ENCODE results near the gene LRP11.

LRP11 gene

DNA sequence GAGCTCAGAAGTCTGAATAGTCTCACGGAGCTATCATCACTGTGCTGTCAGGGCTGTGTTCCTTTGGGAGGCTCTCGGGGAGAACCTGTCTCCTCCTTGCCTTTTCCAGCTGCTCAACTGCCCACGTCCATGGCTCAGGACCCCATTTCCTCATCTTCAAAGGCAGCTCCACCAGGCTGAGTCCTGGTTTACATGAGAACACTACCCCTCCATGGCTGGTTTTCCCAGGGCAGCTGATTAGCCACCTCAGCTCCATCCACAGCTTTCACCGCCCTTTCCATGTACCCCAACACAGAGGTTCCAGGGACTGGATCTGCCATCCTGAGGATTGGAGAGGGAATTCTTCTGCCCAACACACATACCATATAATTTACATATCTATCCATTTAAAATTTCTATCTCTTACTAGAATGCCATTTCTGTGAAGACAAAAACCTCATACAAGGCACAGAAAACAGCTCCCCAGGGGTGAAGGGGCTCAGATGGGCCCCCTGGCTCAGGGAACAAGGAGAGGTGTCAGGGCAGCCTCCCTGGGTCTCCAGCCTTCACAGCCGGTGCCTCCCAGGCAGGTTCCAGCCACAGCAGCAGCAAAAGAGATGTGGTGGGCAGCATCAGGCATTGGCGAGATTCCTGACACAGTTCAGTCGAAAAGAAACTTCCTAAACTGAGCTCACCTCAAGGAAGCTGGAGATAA is 35.9 kb upstream of the LRP11 start:
- TF ChIP-seq FOXP2 (optimal IDR thresholded peaks at IDR 0.05; ENCODE audit: borderline replicate concordance, extremely low read depth, extremely low read length, insufficient read depth) = no peak
- TF ChIP-seq SIN3A (IDR thresholded peaks at IDR 0.05; ENCODE audit: borderline replicate concordance, insufficient read depth, low read length) = no peak
- TF ChIP-seq, protein P1, sequence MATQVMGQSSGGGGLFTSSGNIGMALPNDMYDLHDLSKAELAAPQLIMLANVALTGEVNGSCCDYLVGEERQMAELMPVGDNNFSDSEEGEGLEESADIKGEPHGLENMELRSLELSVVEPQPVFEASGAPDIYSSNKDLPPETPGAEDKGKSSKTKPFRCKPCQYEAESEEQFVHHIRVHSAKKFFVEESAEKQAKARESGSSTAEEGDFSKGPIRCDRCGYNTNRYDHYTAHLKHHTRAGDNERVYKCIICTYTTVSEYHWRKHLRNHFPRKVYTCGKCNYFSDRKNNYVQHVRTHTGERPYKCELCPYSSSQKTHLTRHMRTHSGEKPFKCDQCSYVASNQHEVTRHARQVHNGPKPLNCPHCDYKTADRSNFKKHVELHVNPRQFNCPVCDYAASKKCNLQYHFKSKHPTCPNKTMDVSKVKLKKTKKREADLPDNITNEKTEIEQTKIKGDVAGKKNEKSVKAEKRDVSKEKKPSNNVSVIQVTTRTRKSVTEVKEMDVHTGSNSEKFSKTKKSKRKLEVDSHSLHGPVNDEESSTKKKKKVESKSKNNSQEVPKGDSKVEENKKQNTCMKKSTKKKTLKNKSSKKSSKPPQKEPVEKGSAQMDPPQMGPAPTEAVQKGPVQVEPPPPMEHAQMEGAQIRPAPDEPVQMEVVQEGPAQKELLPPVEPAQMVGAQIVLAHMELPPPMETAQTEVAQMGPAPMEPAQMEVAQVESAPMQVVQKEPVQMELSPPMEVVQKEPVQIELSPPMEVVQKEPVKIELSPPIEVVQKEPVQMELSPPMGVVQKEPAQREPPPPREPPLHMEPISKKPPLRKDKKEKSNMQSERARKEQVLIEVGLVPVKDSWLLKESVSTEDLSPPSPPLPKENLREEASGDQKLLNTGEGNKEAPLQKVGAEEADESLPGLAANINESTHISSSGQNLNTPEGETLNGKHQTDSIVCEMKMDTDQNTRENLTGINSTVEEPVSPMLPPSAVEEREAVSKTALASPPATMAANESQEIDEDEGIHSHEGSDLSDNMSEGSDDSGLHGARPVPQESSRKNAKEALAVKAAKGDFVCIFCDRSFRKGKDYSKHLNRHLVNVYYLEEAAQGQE (IDR thresholded peaks at IDR 0.05; ENCODE audit: insufficient read depth in 1 of 2, low read depth in 2 of 2, low read length in 2 of 2) = no peak
- no peak for TF ChIP-seq TAF1 (IDR thresholded peaks at IDR 0.05; ENCODE audit: borderline replicate concordance, insufficient read depth, low read length)
- no peak for TF ChIP-seq POLR2AphosphoS5 (IDR thresholded peaks at IDR 0.05; ENCODE audit: low read depth, low read length)

DNA sequence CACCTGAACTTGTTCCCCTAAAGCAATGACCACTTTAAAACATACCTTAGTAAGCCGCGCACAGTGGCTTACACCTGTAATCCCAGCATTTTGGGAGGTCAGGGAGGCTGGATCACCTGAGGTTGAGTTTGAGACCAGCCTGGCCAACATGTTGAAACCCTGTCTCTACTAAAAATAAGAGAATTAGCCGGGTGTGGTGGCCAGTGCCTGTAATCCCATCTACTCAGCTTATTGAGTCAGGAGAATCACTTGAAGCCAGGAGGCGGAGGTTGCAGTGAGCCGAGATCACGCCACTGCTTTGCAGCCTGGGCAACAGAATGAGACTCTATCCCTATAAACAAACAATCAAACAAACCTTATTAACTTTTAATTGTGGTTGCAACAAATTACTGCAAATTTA is 35.3 kb upstream of the LRP11 start:
- TF ChIP-seq POLR2AphosphoS5 (IDR thresholded peaks at IDR 0.05; ENCODE audit: low read depth, low read length) = no peak
- TF ChIP-seq FOXP2 (optimal IDR thresholded peaks at IDR 0.05; ENCODE audit: borderline replicate concordance, extremely low read depth, extremely low read length, insufficient read depth) = no peak

DNA sequence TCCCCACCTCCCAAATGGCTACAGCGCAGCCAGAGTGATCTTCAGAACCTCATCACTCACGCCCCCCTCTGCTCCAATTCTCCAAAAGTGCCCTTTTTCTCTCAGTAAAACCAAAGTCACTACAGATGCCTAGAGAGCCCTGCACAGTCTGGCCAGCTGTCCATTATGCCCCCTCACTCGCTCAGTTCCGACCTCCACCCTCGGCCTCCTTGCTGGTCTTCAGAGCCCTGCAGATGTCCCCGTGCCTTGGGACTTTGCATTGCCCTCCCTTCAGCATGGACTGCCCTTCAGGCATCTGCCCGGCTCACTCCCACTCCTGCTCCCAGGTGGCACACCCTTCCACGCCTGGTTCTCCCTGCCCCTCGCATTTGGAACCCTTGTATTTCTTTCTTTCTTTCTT is 34.8 kb upstream of the LRP11 start:
- TF ChIP-seq TAF1 (IDR thresholded peaks at IDR 0.05; ENCODE audit: borderline replicate concordance, insufficient read depth, low read length) (no peak), POLR2AphosphoS5 (IDR thresholded peaks at IDR 0.05; ENCODE audit: low read depth, low read length) (no peak), SIN3A (IDR thresholded peaks at IDR 0.05; ENCODE audit: borderline replicate concordance, insufficient read depth, low read length) (no peak), FOXP2 (optimal IDR thresholded peaks at IDR 0.05; ENCODE audit: borderline replicate concordance, extremely low read depth, extremely low read length, insufficient read depth) (no peak)
- TF ChIP-seq, protein P1 (IDR thresholded peaks at IDR 0.05; ENCODE audit: insufficient read depth in 1 of 2, low read depth in 2 of 2, low read length in 2 of 2) = no peak

DNA sequence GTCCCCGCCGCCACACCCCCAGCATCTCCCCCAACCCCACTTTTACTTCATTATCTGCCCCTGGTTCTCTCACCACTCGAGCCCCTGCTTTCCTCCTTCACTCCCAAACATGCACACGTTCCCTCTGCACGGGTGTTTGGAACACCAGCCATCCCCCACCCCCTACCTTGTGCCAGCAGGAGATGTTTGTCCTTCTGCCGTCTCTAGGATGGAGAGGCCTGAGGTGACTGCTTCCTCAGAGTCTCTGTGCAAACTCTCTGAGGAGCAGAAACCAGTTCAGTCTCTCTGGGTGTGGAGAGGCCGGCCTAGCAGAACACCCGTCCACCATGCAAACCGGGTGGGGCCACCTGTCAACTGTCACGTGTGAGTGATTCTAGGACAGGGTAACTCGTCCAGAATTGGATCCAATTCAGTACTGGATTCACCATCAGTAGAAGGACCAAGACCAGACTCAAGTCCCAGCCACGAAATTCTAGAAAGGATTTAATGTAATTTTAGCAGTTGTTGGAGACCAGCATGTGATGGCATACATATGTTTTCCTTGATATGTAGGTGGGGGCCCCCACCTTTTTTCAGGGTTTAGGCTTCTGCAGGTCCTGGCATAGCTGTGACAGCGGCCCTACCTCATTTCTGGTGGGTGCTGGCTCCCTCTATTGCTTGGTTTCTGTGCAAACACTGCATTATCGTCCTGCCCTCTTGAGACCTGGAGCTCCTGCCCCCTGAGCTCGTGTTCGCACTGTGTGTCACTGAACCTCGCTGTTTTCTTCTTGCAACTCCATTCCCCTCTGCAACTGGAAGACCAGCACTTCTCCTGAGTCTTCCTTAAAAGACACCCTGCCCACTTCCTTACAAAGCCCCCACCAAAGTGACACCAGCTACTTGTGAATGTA is 33.9 kb upstream of the LRP11 start, which contains the start of gene RAET1E:
RAET1E (minus strand) TSS at position 259 of the 890 bp plus-strand sequence. CDS start 7,212 bp downstream, outside the sequence.
- TF ChIP-seq TAF1 (IDR thresholded peaks at IDR 0.05; ENCODE audit: borderline replicate concordance, insufficient read depth, low read length) (no peak), POLR2AphosphoS5 (IDR thresholded peaks at IDR 0.05; ENCODE audit: low read depth, low read length) (no peak), SIN3A (IDR thresholded peaks at IDR 0.05; ENCODE audit: borderline replicate concordance, insufficient read depth, low read length) (no peak), FOXP2 (optimal IDR thresholded peaks at IDR 0.05; ENCODE audit: borderline replicate concordance, extremely low read depth, extremely low read length, insufficient read depth) (no peak)
- TF ChIP-seq, protein P1 (IDR thresholded peaks at IDR 0.05; ENCODE audit: insufficient read depth in 1 of 2, low read depth in 2 of 2, low read length in 2 of 2) = no peak

DNA sequence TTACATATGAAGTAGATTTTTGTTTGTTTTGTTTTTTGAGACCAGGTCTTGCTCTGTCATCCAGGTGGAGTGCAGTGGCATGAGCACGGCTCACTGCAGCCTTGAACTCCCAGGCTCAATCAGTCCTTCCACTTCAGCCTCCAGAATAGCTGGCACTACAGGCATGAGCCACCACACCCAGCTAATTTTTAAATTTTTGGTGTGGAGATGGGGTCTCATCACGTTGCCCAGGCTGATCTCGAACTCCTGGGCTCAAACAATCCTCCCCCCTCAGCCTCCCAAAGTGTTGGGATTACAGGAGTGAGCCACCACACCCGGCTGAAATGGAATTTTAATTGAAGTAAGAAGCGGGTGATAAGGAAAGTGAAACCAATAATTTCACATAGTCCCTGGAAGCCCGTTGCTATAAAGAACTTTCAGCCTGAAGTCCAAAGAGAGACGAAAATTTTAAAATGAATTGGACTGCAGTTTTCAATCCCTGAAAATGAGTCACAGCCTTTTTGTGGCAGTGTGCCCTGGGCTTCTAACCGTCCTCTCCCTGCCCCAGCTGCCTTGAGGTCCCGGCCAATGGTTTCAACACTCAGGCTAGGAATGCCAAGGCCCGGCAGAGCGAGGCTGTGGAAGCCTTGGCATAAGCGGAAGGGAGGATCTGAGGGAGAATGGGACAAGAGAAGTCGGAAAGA is 33.0 kb upstream of the LRP11 start:
- no peak for TF ChIP-seq SIN3A (IDR thresholded peaks at IDR 0.05; ENCODE audit: borderline replicate concordance, insufficient read depth, low read length)
- no peak for TF ChIP-seq POLR2AphosphoS5 (IDR thresholded peaks at IDR 0.05; ENCODE audit: low read depth, low read length)
- TF ChIP-seq FOXP2 (optimal IDR thresholded peaks at IDR 0.05; ENCODE audit: borderline replicate concordance, extremely low read depth, extremely low read length, insufficient read depth) = no peak
- TF ChIP-seq TAF1 (IDR thresholded peaks at IDR 0.05; ENCODE audit: borderline replicate concordance, insufficient read depth, low read length) = no peak
- TF ChIP-seq, protein P1 (IDR thresholded peaks at IDR 0.05; ENCODE audit: insufficient read depth in 1 of 2, low read depth in 2 of 2, low read length in 2 of 2) = no peak

Data from PFSK-1 (cell line).